Neuronal stem cell (in vitro differentiated cells): ENCODE data around the gene MACROH2A1.

Source experiments
- DNase-seq: peaks from one replicate; pipeline ENCODE4 v3.0.0-alpha.2; 2013; ENCODE audit warnings: low spot score
- H2AFZ ChIP-seq: one replicate; pipeline ENCODE4 v1.6.1; 2013; ENCODE audit warnings: mild to moderate bottlenecking, low read length, inconsistent platforms
- H2AK5ac ChIP-seq: 2 replicates; pipeline ENCODE4 v1.6.1; 2013; ENCODE audit warnings: low read depth, mild to moderate bottlenecking, inconsistent platforms, low read length, moderate library complexity, mixed read lengths
- H2BK120ac ChIP-seq: 2 replicates; pipeline ENCODE4 v1.6.1; 2013; ENCODE audit warnings: low read depth, mild to moderate bottlenecking, inconsistent platforms, low read length, moderate library complexity, mixed read lengths
- H2BK12ac ChIP-seq: one replicate; pipeline ENCODE4 v1.6.1; 2013; ENCODE audit warnings: low read length, inconsistent platforms
- H2BK15ac ChIP-seq: 2 replicates; pipeline ENCODE4 v1.6.1; 2013; ENCODE audit warnings: mild to moderate bottlenecking, low read length, inconsistent platforms, mixed read lengths
- H2BK5ac ChIP-seq: one replicate; pipeline ENCODE4 v1.6.1; 2013; ENCODE audit warnings: inconsistent platforms, mild to moderate bottlenecking, low read length, moderate library complexity
- H3K14ac ChIP-seq: one replicate; pipeline ENCODE4 v1.6.1; 2013; ENCODE audit warnings: low read length, inconsistent platforms
- H3K18ac ChIP-seq: 2 replicates; pipeline ENCODE4 v1.6.1; 2013; ENCODE audit warnings: low read length, inconsistent platforms
- H3K23ac ChIP-seq: 2 replicates; pipeline ENCODE4 v1.6.1; 2013; ENCODE audit warnings: low read depth, mild to moderate bottlenecking, mixed read lengths, low read length, inconsistent platforms; ENCODE audit not compliant: poor library complexity
- H3K27ac ChIP-seq: replicated peaks from 3 replicates; pipeline ENCODE4 v1.5.1; 2013; ENCODE audit warnings: low read length, inconsistent platforms
- H3K27me3 ChIP-seq, 3 experiments: 2 replicates each; pipeline ENCODE4 v1.6.1; 2013; ENCODE audit warnings: low read length in 3 of 3, mild to moderate bottlenecking in 2 of 3, inconsistent platforms in 1 of 3, low read depth in 1 of 3, mixed read lengths in 1 of 3, moderate library complexity in 1 of 3; ENCODE audit not compliant: control insufficient read depth in 3 of 3, insufficient read depth in 3 of 3
- H3K36me3 ChIP-seq, 2 donors: replicated peaks in 1 of 2; 2 replicates each; pipeline ENCODE4 v1.6.1; 2013; ENCODE audit warnings: low read length in 2 of 2; ENCODE audit not compliant: control insufficient read depth in 2 of 2, insufficient read depth in 2 of 2
- H3K4ac ChIP-seq: 2 replicates; pipeline ENCODE4 v1.6.1; 2013; ENCODE audit warnings: inconsistent platforms, mild to moderate bottlenecking, low read length, moderate library complexity
- H3K4me1 ChIP-seq, 2 donors: 1 replicate in 1 of 2; 2 replicates in 1 of 2; pipeline ENCODE4 v1.6.1; 2013; ENCODE audit warnings: low read length in 2 of 2, low read depth in 1 of 2; ENCODE audit not compliant: control insufficient read depth in 2 of 2, insufficient read depth in 1 of 2
- H3K4me2 ChIP-seq: one replicate; pipeline ENCODE4 v1.6.1; 2013; ENCODE audit warnings: mild to moderate bottlenecking, low read length, inconsistent platforms; ENCODE audit not compliant: insufficient read depth, poor library complexity, severe bottlenecking
- H3K4me3 ChIP-seq, 2 donors: 2 replicates each; pipeline ENCODE4 v1.5.1; 2013; ENCODE audit warnings: low read length in 2 of 2, mild to moderate bottlenecking in 2 of 2, inconsistent platforms in 1 of 2, moderate library complexity in 1 of 2
- H3K79me1 ChIP-seq: one replicate; pipeline ENCODE4 v1.6.1; 2013; ENCODE audit warnings: low read depth, mild to moderate bottlenecking, inconsistent platforms, low read length, moderate library complexity
- H3K9ac ChIP-seq: one replicate; pipeline ENCODE4 v1.6.1; 2013; ENCODE audit warnings: mild to moderate bottlenecking, low read depth, low read length, inconsistent platforms; ENCODE audit not compliant: poor library complexity
- H3K9me3 ChIP-seq, 2 donors: replicated peaks in 1 of 2; 2 replicates each; pipeline versions ENCODE3 to v1.6.1; 2013; ENCODE audit warnings: low read length in 2 of 2, mild to moderate bottlenecking in 2 of 2, inconsistent platforms in 1 of 2, low read depth in 1 of 2, mixed read lengths in 1 of 2, moderate library complexity in 1 of 2; ENCODE audit not compliant: control insufficient read depth in 2 of 2, insufficient read depth in 1 of 2
- H4K8ac ChIP-seq: one replicate; pipeline ENCODE4 v1.6.1; 2013; ENCODE audit warnings: low read depth, mild to moderate bottlenecking, inconsistent platforms, low read length, moderate library complexity
- H4K91ac ChIP-seq: one replicate; pipeline ENCODE4 v1.6.1; 2013; ENCODE audit warnings: low read length, low read depth, mild to moderate bottlenecking, inconsistent platforms; ENCODE audit not compliant: poor library complexity
- WGBS, 2 donors: extraction: QIAGEN DNeasy Blood & Tissue Kit; methylation state at CpG; one replicate each; pipeline ENCODE4 v1.1.7; 2013; ENCODE audit warnings: missing lambda C conversion rate in 2 of 2, mixed read lengths in 1 of 2; ENCODE audit not compliant: insufficient read length in 2 of 2, insufficient replicate concordance in 1 of 2; ENCODE audit errors: extremely low coverage in 2 of 2; 5-methylcytosine and 5-hydroxymethylcytosine counted together

Gene MACROH2A1

DNA sequence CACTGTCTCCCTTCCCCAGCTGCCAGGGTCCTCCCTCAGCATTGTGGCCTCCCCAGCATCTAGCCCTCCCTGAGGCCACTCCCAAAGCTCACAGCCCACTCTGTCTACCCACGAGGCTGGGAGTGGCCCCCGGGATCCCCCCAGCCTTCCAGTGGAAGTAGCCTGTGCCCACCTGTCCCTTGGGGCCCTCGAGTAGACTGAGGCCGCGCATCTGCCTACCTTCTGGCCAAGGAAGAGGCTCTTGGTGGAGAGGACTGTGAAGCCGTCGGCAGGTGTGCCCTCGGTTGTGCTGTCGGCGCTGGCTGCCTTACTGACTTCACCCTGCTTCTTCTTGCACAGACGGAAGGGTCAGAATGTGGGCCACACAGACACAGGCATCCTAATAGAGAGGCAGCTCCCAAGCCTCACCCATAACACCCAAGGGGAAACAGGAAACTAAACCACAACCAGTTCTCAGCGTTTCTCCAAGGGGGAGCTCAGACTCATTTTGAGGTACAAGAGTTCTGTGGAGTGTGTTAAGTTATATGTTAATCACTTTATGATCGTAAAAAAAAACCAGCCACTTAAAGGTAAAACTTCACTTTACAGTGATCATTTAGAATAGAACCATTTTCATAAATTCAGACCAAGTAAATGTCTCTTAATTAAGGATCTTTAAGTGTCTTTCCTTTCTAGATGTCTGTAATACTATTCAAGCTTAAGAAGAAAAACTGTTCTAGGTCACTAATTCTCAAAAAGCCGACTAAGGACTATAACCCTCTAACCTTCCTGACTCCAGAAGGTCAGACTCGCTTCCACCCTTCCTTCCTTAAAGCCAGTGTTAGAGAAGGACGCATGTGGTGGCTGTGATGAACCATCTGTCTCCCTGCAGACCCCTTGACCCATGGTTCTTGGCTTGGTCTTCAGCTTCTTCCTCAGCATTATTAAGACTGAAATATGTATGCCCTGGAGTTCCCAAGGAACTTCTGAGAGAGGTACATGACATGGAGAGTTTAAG, 38.5 kb downstream of the MACROH2A1 start:
- no peak overlapping the region for H3K27ac ChIP-seq
- no peak overlapping the region for H3K4me3 ChIP-seq
- no peak for DNase-seq
- no peaks in the 10 kb centered on the region for H3K79me1 ChIP-seq
- H3K36me3 ChIP-seq: peaks cover 17 to 93% of the 10 kb centered on the region in 2 donors
- no peak overlapping the region for H3K23ac ChIP-seq
- H3K9me3 ChIP-seq: no peaks in the 10 kb centered on the region
- H2AFZ ChIP-seq: no peak overlapping the region
- H4K91ac ChIP-seq: no peak overlapping the region
- no peak overlapping the region for H3K9ac ChIP-seq
- H3K4me2 ChIP-seq: no peak overlapping the region
- no peak overlapping the region for H4K8ac ChIP-seq
- no peak overlapping the region for H2AK5ac ChIP-seq
- no peak overlapping the region for H3K18ac ChIP-seq
- no CpG with 5 or more reads among the region's 16 CpGs for WGBS, 2 donors
- H2BK120ac ChIP-seq: no peak overlapping the region
- no peaks in the 10 kb centered on the region for H3K4me1 ChIP-seq
- peak overlapping the region; percentile 66 for H2BK5ac ChIP-seq
- H2BK15ac ChIP-seq: no peak overlapping the region
- no peaks in the 10 kb centered on the region for H3K27me3 ChIP-seq
- H3K4ac ChIP-seq: no peak overlapping the region
- H2BK12ac ChIP-seq: no peak overlapping the region
- H3K14ac ChIP-seq: no peak overlapping the region

DNA sequence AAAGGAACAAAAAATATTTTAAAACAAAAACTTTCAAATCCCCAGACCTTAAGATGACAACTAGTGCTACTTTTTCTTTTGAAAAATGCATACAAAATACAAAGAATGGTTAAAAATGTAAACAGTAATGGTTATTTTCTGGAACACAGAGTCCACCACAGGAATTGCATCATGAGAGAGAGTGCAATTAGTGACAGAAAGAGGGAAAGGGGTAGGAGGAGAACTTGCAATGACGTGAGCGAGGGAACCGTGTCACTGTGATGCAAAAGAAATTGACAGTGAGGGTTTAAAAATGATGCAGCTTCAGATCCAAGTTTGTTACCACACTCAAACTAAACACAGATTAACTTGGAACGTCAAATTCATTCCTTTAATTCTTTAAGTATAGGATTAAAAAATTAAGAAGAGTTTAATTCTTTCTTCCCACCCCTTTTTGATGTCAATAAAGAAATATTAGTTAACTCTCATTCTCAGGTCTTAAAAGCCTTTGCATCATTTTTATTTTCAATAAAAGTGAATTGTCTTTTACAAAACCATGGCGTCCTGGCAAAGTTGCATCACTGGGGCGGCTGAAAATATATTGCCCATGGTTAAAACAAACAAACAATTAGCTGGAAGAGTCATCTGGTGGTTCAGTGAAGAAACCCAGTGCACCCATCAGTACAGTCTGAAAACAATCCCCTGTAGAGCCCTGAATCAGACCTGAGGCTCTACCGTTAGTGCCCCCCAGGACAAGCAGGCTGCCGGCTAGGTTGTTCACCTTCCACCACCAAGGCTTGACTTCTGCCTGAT, 39.5 kb downstream of the MACROH2A1 start:
- no peak for DNase-seq
- no peaks in the 10 kb centered on the region for H3K27me3 ChIP-seq
- H2AFZ ChIP-seq: no peak overlapping the region
- H3K9me3 ChIP-seq: no peaks in the 10 kb centered on the region
- no peak overlapping the region for H2BK15ac ChIP-seq
- H2BK5ac ChIP-seq: no peak overlapping the region
- WGBS, 2 donors: no CpG with 5 or more reads among the region's 8 CpGs
- no peak overlapping the region for H3K18ac ChIP-seq
- peaks cover 16 to 93% of the 10 kb centered on the region in 2 donors for H3K36me3 ChIP-seq
- no peak overlapping the region for H3K14ac ChIP-seq
- no peak overlapping the region for H4K8ac ChIP-seq
- no peak overlapping the region for H3K9ac ChIP-seq
- H3K4me1 ChIP-seq: no peaks in the 10 kb centered on the region
- H3K27ac ChIP-seq: no peak overlapping the region
- no peak overlapping the region for H2BK12ac ChIP-seq
- H3K4me2 ChIP-seq: no peak overlapping the region
- no peak overlapping the region for H2BK120ac ChIP-seq
- H3K79me1 ChIP-seq: peaks cover 2% of the 10 kb centered on the region
- H3K4me3 ChIP-seq: no peak overlapping the region
- H2AK5ac ChIP-seq: no peak overlapping the region
- H3K23ac ChIP-seq: no peak overlapping the region
- H4K91ac ChIP-seq: no peak overlapping the region
- no peak overlapping the region for H3K4ac ChIP-seq

DNA sequence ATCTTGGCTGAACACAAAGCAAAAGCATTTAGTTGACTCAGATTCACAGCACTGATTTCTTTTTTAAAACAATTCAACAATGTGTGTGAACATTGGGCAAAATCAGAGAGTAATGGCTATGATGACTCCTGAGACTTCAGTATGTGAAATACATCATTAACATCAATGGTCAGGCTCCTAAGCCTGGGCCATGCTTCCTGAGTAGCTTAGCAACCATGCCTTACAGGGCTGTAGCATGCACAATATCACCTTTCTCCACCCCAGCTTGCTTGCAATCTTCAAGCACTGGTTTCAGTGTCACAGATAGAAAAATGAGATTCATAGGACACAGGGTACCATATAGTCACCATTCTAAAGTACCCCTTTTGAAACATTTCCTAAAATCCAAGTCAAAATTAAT, 41.3 kb downstream of the MACROH2A1 start:
- Histone ChIP-seq H2BK5ac (no peak overlapping the region), H3K4me2 (no peak overlapping the region), H3K18ac (no peak overlapping the region), H4K8ac (no peak overlapping the region), H4K91ac (no peak overlapping the region), H3K14ac (no peak overlapping the region), H3K79me1 (peaks cover 4% of the 10 kb centered on the region), H2BK120ac (no peak overlapping the region), H3K27me3 (no peaks in the 10 kb centered on the region), H3K4me1 (no peaks in the 10 kb centered on the region), H2AFZ (no peak overlapping the region), H3K9ac (no peak overlapping the region), H3K4me3 (no peak overlapping the region), H3K27ac (no peak overlapping the region), H2AK5ac (no peak overlapping the region), H2BK15ac (no peak overlapping the region), H3K23ac (no peak overlapping the region), H2BK12ac (no peak overlapping the region), H3K9me3 (no peaks in the 10 kb centered on the region), H3K36me3 (peaks cover 19 to 100% of the 10 kb centered on the region in 2 donors), H3K4ac (no peak overlapping the region)
- no peak for DNase-seq
